ENCODE measurements around the gene ATP1A4. TPM values are rescaled to one million over a fixed set of nuclear protein-coding genes. Genes with fewer than 3 reads are reported as not detected.
A peak's percentile ranks its signal among the peaks of the same experiment; 100 is the strongest.

ATP1A4 gene
- total RNA-seq, 1 donor: under 0.01 TPM

DNA sequence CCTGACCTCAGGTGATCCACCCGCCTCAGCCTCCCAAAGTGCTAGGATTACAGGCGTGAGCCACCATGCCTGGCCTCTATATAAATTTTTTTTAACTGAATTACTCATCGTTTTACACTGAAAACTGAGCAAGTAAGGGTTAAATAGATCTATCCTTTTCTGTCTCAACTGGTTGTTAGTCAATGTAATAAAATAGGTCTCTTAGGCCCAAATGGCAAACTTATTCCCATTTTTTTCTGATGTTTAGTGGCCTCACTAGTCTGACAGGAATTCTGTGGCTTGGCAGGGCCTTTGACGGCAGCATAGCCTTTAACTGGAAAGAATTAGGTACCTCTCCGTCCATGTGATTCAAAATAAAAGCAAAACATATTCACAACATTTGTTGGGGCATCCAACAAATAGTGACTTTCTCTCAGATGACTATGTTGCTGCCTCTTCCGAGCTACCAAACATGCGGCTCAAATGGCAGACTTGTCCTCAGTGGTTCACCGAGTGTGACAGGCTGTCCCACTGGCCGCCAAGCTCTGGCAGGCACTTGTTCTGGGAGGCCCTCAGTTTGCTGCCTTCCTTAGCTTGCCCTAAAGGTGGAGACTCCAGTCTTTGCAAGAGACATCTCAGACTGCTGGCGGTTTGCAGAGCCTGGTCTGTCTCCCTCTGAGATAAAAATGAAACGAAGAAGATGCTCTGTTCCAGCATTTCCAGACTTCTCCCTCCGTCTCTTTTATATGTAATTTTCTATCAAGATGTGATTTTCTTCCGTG lies 17.4 kb downstream of the ATP1A4 start:
- DNase-seq (ENCODE audit: low read depth in 2 of 3, low spot score in 2 of 3): no peak

DNA sequence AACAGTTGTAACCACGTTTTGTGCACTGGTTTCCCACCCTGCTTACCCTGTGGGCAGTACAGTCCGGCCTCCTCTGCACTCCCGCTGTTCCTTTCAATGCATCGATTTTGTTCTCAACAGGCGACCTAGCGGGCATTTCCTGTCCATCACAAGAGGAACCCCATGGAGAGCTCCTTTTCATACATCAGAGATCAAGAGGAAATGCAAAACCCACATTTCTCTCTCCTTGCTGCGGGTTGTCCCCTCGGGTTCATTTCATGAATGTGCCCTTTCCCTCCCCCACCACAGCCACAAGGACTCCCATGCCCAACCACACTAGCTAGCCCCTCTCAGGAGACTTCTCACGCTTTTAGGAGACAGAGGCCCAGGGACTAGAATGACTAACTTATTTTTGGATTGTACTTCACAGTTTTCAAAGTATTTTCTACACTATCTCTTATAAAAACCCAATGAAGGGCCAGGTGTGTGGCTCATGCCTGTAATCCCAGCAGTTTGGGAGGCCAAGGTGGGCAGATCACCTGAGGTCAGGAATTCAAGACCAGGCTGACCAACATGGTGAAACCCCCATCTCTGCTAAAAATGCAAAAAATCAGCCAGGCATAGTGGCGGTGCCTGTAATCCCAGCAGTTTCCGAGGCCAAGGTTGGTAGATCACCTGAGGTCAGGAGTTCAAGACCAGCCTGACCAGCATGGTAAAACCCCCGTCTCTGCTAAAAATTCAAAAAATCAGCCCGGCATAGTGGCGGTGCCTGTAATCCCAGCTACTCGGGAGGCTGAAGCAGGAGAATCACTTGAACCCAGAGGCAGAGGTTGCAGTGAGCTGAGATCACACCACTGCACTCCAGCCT lies 18.4 kb downstream of the ATP1A4 start:
- DNase-seq (ENCODE audit: low read depth in 2 of 3, low spot score in 2 of 3): peak in 1 of 3 donors; percentile 66

DNA sequence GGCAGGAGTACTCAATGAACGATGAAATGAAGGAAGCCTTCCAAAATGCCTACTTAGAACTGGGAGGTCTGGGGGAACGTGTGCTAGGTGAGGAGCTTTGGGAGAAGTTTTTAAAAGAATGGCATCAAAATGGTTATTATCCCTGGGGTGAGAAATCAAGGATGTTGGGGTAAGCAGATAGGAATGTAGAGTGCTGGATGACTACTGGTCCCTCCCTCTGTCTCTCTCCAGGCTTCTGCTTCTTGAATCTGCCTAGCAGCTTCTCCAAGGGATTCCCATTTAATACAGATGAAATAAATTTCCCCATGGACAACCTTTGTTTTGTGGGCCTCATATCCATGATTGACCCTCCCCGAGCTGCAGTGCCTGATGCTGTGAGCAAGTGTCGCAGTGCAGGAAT lies 20.0 kb downstream of the ATP1A4 start:
- DNase-seq (ENCODE audit: low read depth in 2 of 3, low spot score in 2 of 3): no peak

DNA sequence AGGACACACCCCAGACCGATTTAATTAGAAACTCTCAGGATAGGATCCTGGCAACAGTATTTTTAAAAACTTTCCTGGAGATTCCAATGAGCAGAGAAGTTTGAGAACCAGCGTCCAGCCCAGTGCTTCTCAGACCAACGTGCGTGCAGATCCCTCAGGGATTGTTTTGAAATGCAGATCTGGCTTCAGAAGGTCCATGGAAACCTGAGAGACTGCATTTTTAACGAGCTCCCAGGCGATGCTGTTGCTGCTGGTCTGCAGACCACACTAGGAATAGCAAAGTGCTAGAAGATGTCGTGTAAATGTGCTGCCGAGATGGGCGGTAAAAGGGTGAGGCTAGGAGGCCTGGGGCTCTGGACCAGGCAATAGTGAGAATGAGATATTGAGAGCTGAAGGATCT lies 20.6 kb downstream of the ATP1A4 start:
- no peak for DNase-seq (ENCODE audit: low read depth in 2 of 3, low spot score in 2 of 3)

DNA sequence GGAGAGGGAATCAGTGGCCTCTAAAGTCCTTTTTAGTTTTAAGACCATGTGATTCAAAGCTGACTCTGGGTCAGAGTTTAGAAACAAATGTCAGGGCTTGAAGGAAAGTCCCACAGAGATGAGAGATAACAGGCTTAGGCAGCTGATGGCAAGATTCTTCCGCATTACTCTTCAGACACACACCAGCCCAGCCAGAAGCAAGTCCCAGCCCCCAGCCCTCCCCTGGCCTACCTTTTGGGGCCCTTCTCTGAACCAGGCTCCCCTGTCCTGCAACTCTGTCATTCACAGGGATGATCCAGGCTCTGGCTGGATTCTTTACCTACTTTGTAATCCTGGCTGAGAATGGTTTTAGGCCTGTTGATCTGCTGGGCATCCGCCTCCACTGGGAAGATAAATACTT lies 25.8 kb downstream of the ATP1A4 start:
- no peak for DNase-seq (ENCODE audit: low read depth in 2 of 3, low spot score in 2 of 3)

DNA sequence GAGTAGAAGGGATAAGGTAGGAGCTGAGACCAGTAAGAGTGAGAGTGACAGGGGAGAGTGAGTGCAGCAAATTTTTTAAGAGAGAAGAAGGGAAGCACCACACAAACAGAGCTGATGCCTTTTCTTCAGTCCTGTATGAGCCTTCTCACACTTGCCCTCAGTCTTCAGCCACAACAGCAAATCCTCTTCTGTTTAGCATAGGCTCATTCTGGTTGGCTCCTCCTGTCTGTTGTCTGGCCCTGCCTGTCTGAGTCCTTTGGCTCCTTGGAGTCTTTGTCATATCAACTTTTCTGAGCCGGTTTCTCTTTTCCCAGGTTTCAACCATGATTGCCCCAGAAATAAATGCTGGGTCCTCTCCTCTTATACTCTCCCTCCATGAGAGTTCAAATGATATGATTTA lies 26.3 kb downstream of the ATP1A4 start:
- DNase-seq (ENCODE audit: low read depth in 2 of 3, low spot score in 2 of 3): no peak

DNA sequence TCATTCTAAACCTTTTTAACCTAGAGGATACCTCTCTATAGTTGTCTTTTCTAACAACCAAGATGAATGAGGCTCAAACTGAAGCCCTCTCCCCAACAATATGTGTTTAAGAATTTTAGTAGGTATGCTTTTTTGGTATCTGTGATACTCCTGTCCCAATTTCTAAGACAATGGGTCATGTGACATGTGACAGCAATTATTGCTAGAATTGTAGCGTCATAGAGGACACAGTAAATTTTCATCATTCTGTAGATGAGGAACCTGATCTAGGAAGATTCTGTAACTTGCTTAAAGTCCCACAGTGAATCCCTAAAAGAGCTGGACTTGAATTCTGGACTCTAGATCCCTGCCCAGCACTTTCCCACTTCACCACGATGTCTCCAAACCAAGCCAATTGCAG lies 27.3 kb downstream of the ATP1A4 start:
- no peak for DNase-seq (ENCODE audit: low read depth in 2 of 3, low spot score in 2 of 3)

DNA sequence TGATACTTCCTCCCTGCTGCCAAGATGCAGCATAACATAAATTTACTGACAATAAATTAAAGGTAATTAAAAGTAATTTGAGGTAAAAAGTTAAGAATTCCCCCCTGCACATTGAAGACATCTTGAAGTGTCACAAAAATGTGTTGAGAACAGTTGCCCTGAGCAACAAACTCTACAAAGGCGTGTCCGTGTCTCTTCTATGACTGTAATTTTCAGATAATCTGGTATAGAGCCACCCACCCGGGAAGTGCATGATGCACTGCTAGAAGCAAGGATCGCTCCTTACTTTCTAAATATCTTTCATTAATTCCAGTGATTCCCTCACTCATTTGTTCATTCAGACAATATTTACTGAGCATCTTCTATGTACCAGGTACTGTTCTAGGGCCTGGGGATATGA lies 27.9 kb downstream of the ATP1A4 start:
- DNase-seq (ENCODE audit: low read depth in 2 of 3, low spot score in 2 of 3): no peak

DNA sequence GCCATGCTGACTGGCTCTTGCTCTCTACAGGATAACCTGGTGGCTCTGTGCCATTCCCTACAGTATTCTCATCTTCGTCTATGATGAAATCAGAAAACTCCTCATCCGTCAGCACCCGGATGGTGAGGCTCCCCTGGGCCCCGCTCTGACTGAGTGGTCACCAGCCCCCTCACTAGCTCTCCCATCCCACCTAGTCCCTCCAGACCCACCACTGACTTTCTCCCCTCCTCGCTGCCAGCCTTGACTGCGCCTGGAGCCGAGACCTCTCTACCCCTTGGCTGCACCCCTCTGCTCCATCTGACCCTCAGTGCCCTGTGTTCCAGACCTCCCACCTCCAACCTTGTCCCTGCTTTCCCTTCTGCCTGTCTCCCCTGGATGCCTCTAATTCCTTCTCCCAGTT lies 34.8 kb downstream of the ATP1A4 start:
- no peak for DNase-seq (ENCODE audit: low read depth in 2 of 3, low spot score in 2 of 3)

DNA sequence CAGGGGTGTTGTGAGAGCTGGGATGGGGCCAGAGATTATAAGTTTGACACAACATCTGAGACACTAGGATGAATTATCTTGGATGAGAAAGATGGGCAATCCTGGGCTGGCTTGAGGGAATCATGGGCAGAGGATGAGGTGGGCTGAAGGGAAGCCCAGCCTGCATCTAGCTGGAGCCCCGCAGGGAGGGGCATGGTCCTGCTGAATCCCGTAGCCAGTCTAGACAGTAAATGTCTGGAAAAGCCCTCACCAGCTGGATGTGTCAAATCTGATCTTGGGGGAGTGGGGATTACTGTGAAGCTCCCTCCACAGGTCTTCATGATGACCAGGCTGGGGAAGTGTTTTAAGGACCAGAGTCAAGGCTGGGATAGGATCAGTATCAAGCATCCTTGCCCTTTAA lies 35.3 kb downstream of the ATP1A4 start:
- no peak for DNase-seq (ENCODE audit: low read depth in 2 of 3, low spot score in 2 of 3)

DNA sequence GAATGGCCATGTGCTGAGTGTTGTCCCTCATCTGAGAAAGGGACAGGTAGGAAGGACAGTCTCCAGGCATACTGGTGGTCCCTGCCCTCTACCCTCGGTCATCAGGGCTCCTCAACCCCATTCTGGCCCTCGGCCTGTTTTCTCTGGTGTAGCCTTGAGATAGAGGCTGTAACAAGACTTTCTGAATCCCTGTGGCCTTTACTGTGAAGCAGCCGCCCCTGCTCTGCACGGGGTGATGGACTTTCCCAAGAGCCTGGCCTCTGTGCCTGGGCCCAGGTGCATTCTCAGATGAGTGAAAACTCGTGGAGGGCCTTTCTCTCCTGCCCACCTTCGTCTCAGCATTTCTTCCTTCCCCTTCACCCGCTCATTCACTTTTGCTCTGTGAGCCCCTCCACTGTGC lies 36.0 kb downstream of the ATP1A4 start:
- no peak for DNase-seq (ENCODE audit: low read depth in 2 of 3, low spot score in 2 of 3)

DNA sequence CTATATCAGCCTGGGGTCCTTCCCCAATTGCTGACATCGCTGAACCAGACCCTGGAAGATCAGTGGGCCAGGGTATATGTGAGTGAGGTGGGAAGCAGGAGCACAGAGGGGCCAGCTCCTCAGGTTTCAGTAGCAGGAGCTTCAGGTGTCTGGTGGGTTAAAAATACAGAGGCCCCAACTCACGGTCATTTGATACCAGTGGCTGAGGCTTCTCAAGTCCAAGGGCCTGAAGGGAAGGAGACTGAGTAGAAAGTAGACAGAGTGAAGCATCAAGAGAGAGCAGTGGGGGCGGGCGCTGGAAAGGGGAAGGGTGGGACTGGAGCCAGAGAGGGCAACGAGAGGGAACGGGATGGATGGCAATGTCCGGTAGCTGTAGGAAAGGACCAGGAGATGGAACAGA lies 36.9 kb downstream of the ATP1A4 start:
- DNase-seq (ENCODE audit: low read depth in 2 of 3, low spot score in 2 of 3): no peak

DNA sequence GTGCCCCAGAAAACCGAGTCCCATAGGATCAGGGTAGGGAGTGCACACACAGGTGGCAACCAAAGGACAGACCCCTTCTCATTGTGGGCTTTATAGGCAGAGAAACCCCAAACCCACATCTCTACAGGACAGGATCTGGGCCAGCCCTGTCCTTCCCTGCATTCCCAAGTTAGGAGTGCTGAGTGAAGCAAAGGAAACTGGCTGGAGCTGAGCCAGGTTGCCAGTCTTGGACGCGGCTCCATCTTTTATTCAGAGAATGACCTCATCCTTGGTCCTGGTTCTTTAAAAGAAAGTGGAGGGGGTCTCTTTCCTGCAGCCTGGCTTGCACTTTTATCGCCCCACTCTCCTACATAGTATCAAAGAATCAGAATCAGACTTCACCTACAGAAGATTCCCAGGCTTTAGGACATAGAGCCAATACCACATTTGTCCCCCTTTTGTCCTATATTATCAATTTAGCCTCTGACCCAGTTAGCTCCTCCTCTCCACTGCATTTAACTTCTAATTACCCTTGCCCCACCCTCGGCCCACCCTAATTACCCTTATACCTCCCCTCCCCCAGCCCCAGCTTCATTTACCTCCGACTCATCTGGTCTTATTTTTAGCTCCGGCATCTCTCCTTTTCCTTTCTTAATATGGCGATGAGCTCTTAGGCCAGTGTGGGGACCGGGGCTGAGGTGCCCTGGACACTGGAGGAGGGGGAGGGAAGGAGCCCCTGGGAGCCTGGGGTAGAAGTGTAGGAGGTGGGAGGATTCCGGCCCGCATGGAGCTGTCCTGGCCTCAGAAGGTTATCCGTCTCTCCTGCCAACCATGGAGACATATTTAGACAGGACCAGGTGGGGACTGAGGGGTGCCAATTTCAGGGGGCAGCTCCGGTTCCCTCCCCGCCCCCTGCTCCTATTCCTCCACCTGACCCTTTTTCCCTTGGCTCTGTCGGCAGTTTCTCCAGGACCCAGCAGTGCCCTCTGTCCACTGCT lies 38.5 kb downstream of the ATP1A4 start, which contains the start of gene CASQ1:
Gene CASQ1, plus strand, starts transcription at position 927 of the 977 bp plus-strand sequence. CDS start 177 bp downstream, outside the sequence.
- no peak for DNase-seq (ENCODE audit: low read depth in 2 of 3, low spot score in 2 of 3)

DNA sequence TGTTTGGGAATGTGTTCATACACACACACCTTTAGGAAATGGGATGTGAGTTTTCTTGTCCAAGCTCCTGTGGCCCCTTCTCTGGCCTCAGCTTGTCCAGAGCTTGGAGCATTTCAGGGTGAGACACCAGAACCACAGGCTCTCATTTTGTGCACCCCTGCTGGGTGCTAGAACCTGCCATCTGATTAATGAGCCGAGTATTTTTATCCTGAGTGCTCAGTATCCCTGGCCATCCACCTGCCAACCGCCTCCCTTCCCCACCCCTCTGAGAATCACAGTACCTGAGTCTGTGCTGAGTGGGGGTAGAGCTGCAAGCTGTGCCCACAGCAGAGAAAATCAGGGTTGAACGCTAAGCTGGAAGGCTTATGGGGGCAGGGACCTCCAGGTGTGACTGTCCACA lies 40.4 kb downstream of the ATP1A4 start:
- no peak for DNase-seq (ENCODE audit: low read depth in 2 of 3, low spot score in 2 of 3)

DNA sequence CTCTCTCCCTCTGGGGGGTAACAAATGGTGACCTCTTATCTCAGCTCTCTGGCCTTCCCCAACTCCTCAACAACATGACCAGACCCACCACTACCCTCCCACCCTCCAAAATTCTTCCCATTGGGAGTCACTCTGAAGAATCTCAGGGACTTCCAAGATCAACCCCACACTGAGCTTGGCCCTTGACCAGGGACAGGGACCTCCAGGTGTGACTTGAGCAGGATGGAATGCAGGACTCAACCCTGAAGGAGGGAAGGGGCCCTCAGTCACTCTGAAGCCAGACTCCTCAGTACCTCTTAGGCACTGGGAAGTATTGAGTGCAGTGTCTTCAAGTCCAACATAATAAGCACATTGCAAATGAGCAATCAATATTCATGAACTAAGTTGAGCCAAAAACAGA lies 40.8 kb downstream of the ATP1A4 start:
- DNase-seq (ENCODE audit: low read depth in 2 of 3, low spot score in 2 of 3): no peak

DNA sequence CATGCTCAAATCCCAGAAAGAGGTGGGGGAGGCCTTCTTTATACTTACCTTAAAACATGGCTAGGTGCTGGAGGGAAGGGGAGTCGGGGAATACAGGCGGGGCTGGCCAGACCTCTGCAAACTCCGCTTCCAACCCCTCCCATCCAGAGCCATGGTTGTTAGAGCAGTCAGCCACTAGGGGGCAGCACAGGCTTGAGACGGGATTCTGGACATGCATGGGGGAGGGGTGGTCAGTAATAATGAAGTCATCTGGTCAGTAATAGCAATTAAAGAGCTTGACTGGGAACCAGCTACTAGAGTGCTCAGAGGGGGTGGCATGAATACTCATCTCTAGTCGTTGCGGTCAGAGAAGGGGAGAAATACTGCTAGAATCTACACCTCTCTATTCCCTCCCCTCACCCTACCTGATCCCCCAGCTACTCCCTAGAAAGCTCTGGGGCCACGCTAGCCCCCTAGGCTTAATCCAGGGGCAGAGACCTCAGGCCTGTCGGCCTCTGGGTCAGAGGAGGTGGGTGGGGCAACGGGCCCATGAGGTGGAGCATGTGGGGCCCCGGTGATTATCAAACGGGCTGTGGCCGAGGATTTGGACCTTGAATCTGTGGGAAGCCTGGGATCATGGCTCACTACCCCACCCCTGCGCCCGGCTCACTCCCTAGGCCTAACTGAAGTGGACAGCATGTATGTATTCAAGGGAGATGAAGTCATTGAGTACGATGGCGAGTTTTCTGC lies 41.9 kb downstream of the ATP1A4 start:
- peak; percentile 65 to 83 (median 66) for DNase-seq (ENCODE audit: low read depth in 2 of 3, low spot score in 2 of 3)

DNA sequence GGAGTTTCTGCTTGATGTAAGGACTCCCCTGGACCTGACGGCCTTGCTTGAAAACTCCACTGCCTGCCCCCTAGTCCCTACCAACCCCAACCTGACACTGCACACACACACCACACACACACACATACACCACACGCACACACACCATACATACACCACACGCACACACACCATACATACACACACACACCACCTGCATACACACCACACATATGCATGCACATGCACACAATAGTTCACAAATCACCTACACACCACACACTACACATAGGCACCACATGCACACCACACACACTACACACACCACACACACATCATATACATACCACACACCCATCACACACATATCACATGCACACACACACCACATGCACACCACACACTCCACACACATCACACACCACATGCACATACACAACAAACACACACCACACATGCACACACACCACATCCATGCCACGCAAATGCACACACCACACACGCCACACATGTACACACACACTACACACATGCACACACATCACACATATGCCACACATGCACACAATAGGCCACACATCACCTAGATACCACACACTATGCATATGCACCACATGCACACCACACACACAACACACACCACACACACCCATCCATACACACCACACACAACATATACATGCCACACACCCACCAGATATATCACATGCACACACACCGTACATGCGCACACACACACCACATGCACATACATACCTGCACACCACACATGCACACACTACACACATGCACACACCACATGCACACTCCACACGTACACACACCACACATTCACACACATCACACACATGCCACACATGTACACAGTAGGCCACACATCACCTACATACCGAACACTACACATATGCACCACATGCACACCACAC lies 42.7 kb downstream of the ATP1A4 start:
- no peak for DNase-seq (ENCODE audit: low read depth in 2 of 3, low spot score in 2 of 3)

DNA sequence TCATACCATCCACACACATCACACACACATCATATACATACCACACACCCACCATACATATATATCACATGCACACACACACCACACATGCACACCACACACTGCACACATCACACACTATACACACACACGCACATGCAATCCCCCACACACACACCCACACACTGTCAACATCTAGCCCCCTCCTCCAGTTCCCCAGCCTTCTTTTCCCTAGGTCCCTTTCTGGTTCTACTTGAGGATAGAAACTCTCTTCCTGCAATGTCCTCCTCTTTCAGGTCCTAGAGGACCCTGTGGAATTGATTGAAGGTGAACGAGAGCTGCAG lies 43.3 kb downstream of the ATP1A4 start:
- DNase-seq (ENCODE audit: low read depth in 2 of 3, low spot score in 2 of 3): no peak

DNA sequence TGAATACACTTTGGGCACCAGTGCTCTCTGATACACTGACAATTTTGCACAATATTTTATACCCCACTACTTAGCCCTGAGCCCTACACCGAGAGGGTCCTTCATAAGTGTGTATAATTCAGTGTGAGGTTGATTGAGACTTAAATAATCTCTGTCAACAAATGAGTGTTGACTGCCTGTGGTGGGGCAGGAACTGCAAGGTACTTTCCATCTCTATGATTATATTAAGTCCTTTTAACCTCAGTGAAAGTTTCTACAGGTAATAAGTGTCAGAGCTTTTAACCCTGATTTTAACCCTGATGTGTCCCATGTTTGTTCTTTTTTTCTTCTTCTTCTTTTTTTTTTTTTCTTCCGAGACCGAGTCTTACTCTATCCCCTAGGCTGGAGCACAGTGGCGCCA lies 44.7 kb downstream of the ATP1A4 start:
- DNase-seq (ENCODE audit: low read depth in 2 of 3, low spot score in 2 of 3): no peak

All from hematopoietic multipotent progenitor cell (in vitro differentiated cells).